Measurements from ENCODE around the gene MARVELD2. TPM values are rescaled to one million over a fixed set of nuclear protein-coding genes. Genes with fewer than 3 reads are reported as not detected.

MARVELD2 gene
- total and polyA plus RNA-seq, 4 experiments from 2014 or later: 0.20 to 1.5 (median 1.1) TPM

Other genes with a start within 250 kb of the MARVELD2 start
- gene CCNB1, start 248.0 kb upstream of the MARVELD2 start, total RNA-seq: 1 to 10 TPM; 2.9 to 3.4 TPM
- gene CCNB1, start 248.0 kb upstream of the MARVELD2 start, polyA plus RNA-seq: 1 to 10 TPM; 3.6 to 5.1 TPM
- 1 to 10 TPM; 6.1 to 6.9 TPM for gene CENPH, start 225.5 kb upstream of the MARVELD2 start, total RNA-seq
- 1 to 10 TPM; 6.3 to 8.3 TPM for gene CENPH, start 225.5 kb upstream of the MARVELD2 start, polyA plus RNA-seq
- gene CDK7, start 180.2 kb upstream of the MARVELD2 start, total RNA-seq: 10 to 100 TPM; 16.5 to 20.2 TPM
- 10 to 100 TPM; 25.0 to 34.4 TPM for gene CDK7, start 180.2 kb upstream of the MARVELD2 start, polyA plus RNA-seq
- gene CCDC125, start 82.3 kb upstream of the MARVELD2 start, total RNA-seq: 1 to 10 TPM; 6.8 to 7.9 TPM
- 1 to 10 TPM in 1 of 2 donors, under 1 TPM in 1; 0.65 to 5.3 TPM for gene CCDC125, start 82.3 kb upstream of the MARVELD2 start, polyA plus RNA-seq
- gene AK6, start 45.6 kb upstream of the MARVELD2 start, total RNA-seq: 10 to 100 TPM; 25.3 to 31.4 TPM
- 10 to 100 TPM; 75.1 to 90.3 TPM for gene AK6, start 45.6 kb upstream of the MARVELD2 start, polyA plus RNA-seq
- gene TAF9, start 45.6 kb upstream of the MARVELD2 start, total RNA-seq: 10 to 100 TPM; 42.3 to 45.9 TPM
- 100 to 1,000 TPM; 105 to 167 TPM for gene TAF9, start 45.6 kb upstream of the MARVELD2 start, polyA plus RNA-seq
- gene RAD17, start 45.3 kb upstream of the MARVELD2 start, total RNA-seq: 10 to 100 TPM; 30.7 to 31.1 TPM
- gene RAD17, start 45.3 kb upstream of the MARVELD2 start, polyA plus RNA-seq: 10 to 100 TPM; 27.5 to 30.6 TPM
- 1 to 10 TPM; 4.9 to 6.0 TPM for gene OCLN, start 77.7 kb downstream of the MARVELD2 start, total RNA-seq
- under 1 TPM in 1 of 2 donors, not detected in 1; 0.13 TPM for gene OCLN, start 77.7 kb downstream of the MARVELD2 start, polyA plus RNA-seq
- gene GTF2H2C, start 145.1 kb downstream of the MARVELD2 start, total RNA-seq: 10 to 100 TPM; 44.4 to 48.0 TPM
- 10 to 100 TPM; 18.3 to 21.0 TPM for gene GTF2H2C, start 145.1 kb downstream of the MARVELD2 start, polyA plus RNA-seq

Measured in CD4-positive, alpha-beta memory T cell (primary cell).